Measurements from ENCODE around the gene LSM7. TPM values are rescaled to one million over a fixed set of nuclear protein-coding genes. Genes with fewer than 3 reads are reported as not detected.

LSM7 gene
- total RNA-seq, 4 donors from 2014 or later: 71.2 to 106 (median 87.5) TPM

DNA sequence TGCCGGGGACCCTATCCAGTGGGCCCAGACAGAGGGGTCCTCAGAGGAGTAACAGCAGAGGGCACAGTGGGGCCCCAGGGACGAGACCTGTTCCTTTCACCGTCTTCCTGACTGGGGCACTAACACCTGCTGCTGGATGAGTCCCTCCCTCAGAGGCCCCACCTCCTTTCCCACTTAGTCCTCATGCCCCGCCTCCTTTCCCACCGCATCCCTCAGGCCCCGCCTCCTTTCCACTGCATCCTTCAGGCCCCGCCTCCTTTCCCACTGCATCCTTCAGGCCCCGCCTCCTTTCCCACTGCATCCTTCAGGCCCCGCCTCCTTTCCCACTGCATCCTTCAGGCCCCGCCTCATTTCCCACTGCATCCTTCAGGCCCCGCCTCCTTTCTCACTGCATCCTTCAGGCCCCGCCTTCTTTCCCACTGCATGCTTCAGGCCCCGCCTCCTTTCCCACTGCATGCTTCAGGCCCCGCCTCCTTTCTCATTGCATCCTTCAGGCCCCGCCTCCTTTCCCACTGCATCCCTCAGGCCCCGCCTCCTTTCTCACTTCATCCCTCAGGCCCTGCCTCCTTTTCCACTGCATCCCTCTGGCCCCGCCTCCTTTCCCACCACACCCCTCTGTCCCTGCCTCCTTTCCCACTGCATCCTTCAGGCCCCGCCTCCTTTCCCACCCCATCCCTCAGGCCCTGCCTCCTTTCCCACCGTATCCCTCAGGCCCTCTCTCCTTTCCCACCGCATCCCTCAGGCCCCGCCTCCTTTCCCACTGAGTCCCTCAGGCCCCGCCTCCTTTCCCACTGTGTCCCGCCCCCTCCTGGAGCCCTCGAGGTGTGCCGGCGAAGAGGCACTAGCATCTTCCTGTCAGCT, 6.8 kb upstream of the LSM7 start:
- WGBS: 87% methylated on average over 26 of the region's 26 CpGs
- Histone ChIP-seq H3K27me3 (no peaks in the 10 kb centered on the region), H3K36me3 (peaks cover 21% of the 10 kb centered on the region), H3K27ac (no peak overlapping the region), H3K4me1 (peaks cover 34% of the 10 kb centered on the region), H3K4me3 (no peak overlapping the region), H3K9me3 (no peaks in the 10 kb centered on the region)
- TF ChIP-seq, protein P1, sequence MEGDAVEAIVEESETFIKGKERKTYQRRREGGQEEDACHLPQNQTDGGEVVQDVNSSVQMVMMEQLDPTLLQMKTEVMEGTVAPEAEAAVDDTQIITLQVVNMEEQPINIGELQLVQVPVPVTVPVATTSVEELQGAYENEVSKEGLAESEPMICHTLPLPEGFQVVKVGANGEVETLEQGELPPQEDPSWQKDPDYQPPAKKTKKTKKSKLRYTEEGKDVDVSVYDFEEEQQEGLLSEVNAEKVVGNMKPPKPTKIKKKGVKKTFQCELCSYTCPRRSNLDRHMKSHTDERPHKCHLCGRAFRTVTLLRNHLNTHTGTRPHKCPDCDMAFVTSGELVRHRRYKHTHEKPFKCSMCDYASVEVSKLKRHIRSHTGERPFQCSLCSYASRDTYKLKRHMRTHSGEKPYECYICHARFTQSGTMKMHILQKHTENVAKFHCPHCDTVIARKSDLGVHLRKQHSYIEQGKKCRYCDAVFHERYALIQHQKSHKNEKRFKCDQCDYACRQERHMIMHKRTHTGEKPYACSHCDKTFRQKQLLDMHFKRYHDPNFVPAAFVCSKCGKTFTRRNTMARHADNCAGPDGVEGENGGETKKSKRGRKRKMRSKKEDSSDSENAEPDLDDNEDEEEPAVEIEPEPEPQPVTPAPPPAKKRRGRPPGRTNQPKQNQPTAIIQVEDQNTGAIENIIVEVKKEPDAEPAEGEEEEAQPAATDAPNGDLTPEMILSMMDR (IDR thresholded peaks at IDR 0.05): peak in 1 of 2 donors; percentile 2
- TF ChIP-seq EP300 (IDR thresholded peaks at IDR 0.05) (no peak), POLR2AphosphoS5 (IDR thresholded peaks at IDR 0.05) (no peak), POLR2A (IDR thresholded peaks at IDR 0.05) (no peak)
- DNase-seq (ENCODE audit: low spot score in 2 of 2): no peak

DNA sequence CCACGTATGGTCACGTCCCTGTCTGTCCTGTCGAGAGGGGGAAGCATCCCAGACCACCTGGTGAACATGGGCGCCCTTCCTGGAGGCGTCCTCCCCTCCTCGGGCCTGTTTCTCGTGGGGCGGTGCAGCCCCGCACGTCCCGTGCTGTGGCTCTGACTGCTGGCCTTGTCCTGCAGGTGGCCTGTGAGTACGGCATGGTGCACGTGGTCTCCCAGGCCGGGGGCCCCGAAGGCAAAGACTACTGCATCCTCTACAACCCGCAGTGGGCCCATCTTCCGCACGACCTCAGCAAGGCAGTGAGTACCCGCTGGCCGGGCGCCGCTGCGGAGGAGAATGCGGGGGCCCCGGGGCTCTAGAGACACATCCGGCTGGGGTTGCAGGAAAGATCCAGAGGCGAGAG, 6.0 kb upstream of the LSM7 start:
- no peak overlapping the region for H3K4me3 ChIP-seq
- no peaks in the 10 kb centered on the region for H3K27me3 ChIP-seq
- no peak for DNase-seq (ENCODE audit: low spot score in 2 of 2)
- peaks cover 42% of the 10 kb centered on the region for H3K4me1 ChIP-seq
- H3K36me3 ChIP-seq: peaks cover 13% of the 10 kb centered on the region
- H3K27ac ChIP-seq: no peak overlapping the region
- TF ChIP-seq, protein P1 (IDR thresholded peaks at IDR 0.05): no peak
- TF ChIP-seq POLR2AphosphoS5 (IDR thresholded peaks at IDR 0.05) (no peak), EP300 (IDR thresholded peaks at IDR 0.05) (no peak), POLR2A (IDR thresholded peaks at IDR 0.05) (no peak)
- H3K9me3 ChIP-seq: no peaks in the 10 kb centered on the region
- WGBS: 97% methylated on average over 19 of the region's 27 CpGs

DNA sequence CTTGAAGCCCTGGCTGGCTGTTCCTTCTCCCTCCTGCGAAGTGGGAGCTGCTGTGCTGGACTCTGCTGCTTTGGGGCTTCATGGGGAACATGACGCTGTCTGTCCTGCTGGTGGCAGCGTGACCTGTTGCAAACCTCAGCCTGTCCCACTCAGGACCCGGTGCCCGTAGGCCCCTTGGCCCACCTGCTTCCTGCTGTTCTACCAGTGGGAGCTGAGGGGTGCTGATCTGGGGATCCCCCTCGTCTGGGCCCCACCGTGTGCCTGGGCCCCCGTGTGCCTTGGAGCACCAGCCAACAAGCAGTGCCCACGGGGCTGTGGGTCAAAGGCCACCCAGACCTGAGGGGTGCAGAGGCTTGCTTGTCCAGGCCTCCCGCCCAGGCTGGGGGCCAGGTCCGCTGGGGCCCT, 5.4 kb upstream of the LSM7 start:
- Histone ChIP-seq H3K4me1 (peaks cover 48% of the 10 kb centered on the region), H3K27ac (peak overlapping the region; percentile 5), H3K9me3 (no peaks in the 10 kb centered on the region), H3K4me3 (no peak overlapping the region), H3K36me3 (peaks cover 8% of the 10 kb centered on the region), H3K27me3 (no peaks in the 10 kb centered on the region)
- DNase-seq (ENCODE audit: low spot score in 2 of 2): no peak
- WGBS: 80% methylated on average over 1 of the region's 11 CpGs
- TF ChIP-seq EP300 (IDR thresholded peaks at IDR 0.05): no peak
- TF ChIP-seq POLR2A (IDR thresholded peaks at IDR 0.05): no peak
- TF ChIP-seq, protein P1 (IDR thresholded peaks at IDR 0.05): no peak
- no peak for TF ChIP-seq POLR2AphosphoS5 (IDR thresholded peaks at IDR 0.05)

DNA sequence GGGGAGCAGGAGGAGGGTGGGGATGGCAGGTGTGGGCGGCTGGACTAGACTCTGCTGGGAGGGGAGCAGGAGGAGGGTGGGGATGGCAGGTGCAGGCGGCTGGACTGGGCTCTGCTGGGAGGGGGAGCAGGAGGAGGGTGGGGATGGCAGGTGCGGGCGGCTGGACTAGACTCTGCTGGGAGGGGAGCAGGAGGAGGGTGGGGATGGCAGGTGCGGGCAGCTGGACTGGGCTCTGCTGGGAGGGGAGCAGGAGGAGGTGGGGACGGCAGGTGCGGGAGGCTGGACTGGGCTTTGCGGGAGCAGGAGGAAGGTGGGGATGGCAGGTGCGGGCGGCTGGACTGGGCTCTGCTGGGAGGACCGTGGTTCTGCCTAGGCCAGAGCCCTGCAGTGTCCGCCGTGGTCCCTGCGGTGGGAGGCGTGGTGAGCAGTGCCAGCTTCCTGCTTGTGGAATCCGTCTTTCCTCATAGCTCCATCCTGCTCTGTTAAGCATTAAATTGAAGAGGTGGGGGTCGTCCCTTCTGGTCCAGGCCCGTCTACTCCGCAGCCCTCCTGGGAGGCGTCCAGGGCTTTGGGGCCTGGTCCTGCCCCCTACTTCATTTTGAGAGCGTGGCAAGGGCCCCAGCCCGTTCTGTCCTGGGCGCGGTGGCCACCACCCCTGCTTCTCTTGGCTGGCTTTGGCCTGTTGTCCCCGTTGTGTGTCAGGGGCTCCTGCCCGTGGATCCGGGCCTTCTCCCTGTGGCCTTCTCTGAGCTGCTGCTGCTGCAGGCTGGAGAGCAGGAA, 4.8 kb upstream of the LSM7 start:
- no peaks in the 10 kb centered on the region for H3K9me3 ChIP-seq
- DNase-seq (ENCODE audit: low spot score in 2 of 2): no peak
- 62% methylated on average over 16 of the region's 27 CpGs for WGBS
- no peak for TF ChIP-seq POLR2AphosphoS5 (IDR thresholded peaks at IDR 0.05)
- TF ChIP-seq, protein P1 (IDR thresholded peaks at IDR 0.05): no peak
- no peak for TF ChIP-seq POLR2A (IDR thresholded peaks at IDR 0.05)
- no peak for TF ChIP-seq EP300 (IDR thresholded peaks at IDR 0.05)
- peak overlapping the region; percentile 5 for H3K27ac ChIP-seq
- peaks cover 48% of the 10 kb centered on the region for H3K4me1 ChIP-seq
- no peaks in the 10 kb centered on the region for H3K27me3 ChIP-seq
- no peak overlapping the region for H3K4me3 ChIP-seq
- H3K36me3 ChIP-seq: peaks cover 6% of the 10 kb centered on the region
